Stimulated activated CD8-positive, alpha-beta memory T cell treated with anti-CD3 and anti-CD28 coated beads, Interleukin-4, amount 100 ng/mL, for 1 hour (primary cell): ENCODE measurements around the gene SMAP2.
A peak's percentile ranks its signal among the peaks of the same experiment; 100 is the strongest.
"Not testable (repeated sequence)": the region's sequence is repeated elsewhere in the genome, so short reads cannot be mapped to it uniquely, and the experiment has no call there.

Experiments
- DNase-seq, 2 donors: peaks; one replicate each; pipeline ENCODE4 v3.0.0-alpha.2; 2020; ENCODE audit warnings: low read depth in 2 of 2, low spot score in 1 of 2

SMAP2 gene

DNA sequence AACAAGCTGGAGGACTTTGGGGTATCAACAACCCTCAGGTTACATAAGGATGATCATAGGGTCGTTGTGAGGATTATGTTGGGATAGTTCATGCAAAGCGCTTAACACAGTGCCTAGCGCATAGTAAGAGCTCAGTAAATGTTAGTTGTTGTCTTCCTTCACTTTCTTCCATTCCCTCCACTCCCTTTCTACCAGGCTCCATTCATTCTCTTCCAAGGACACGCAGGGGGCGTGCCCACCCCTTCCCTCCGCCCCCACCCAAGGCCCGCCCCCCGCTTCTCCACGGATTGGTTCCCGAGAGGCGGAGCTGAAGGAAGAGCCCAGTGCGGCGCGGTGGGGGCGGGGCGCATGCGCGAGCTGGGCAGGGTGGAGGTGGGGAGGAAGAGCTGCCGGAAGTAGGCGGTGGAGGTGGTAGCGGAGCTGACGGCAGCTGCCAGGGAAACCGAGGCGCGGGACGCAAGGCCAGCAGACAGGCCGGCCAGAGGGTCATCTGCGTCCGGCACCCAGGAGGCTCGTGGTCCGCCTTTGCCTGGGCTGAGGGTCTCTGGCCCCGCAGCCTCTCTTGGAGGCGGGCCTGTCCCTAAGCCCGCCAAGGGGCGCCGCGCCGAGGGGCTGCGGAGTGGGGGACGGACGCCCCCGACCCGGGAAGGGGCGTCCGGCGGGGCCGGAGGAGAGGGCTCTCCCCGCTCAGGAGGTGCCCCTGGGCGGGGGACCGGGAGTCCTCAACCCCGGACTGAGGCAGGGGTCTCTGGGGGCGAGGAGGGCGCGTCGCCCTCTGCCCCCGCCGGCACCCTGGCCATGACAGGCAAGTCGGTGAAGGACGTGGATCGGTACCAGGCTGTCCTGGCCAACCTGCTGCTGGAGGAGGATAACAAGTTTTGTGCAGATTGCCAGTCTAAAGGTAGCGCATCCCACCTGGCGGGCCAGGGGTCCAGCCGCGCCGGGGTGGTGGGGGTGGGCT is at the start of gene SMAP2:
SMAP2 (plus strand) TSS at position 405 of the 961 bp plus-strand sequence; CDS start at position 799, 394 bp downstream.
- peak; percentile 91 to 93 for DNase-seq

DNA sequence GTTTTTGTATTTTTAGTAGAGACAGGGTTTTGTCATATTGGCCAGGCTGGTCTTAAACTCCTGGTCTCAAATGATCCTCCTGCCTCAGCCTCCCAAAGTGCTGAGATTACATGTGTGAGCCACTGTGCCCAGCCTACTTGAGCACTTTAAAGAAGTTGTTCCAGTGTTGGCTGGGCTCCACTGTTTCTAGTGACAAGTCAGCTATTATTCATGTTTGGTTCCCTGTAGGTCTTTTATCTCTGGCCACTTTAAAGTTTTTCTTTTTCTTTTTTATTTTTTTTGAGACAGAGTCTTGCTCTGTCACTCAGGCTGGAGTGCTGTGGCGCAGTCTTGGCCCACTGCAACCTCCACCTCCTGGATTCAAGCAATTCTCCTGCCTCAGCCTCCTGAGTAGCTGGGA is 42.1 kb upstream of the SMAP2 start:
- DNase-seq: not testable (repeated sequence)

DNA sequence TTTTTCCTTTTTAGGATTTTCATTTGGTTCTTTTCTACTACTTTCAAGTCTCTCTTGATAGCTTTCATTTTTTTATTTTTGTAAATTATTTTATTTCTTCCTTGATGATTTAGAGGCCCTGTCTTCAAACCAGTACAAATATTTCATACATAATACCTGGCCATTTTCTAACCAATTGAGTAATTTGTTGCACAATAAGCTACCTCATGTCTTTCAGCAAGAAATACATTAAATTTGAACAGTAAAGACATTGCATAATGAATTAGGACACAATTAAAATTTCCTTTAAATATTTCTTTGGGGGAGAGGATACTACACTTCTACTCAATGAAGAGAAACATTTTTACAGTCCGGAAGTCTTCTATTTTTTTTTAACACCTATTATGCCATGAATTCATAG is 40.8 kb upstream of the SMAP2 start:
- no peak for DNase-seq

DNA sequence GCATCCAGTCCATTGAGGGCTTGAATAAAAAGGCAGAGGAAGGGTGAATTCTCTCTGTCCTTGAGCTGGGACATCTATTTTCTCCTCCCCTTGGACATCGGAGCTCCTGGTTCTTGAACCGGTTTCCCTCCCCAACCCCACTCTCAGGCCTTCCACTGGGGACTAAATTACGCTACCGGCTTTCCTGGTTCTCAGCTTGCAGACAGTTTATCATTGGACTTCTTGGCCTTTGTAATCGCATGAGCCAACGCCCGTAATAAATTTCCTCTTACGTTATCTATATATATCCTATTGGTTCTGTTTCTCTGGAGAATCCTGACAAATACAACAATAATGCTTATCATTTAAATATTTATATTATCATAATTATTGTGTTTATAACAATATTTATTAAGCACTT is 36.1 kb upstream of the SMAP2 start:
- DNase-seq: no peak

DNA sequence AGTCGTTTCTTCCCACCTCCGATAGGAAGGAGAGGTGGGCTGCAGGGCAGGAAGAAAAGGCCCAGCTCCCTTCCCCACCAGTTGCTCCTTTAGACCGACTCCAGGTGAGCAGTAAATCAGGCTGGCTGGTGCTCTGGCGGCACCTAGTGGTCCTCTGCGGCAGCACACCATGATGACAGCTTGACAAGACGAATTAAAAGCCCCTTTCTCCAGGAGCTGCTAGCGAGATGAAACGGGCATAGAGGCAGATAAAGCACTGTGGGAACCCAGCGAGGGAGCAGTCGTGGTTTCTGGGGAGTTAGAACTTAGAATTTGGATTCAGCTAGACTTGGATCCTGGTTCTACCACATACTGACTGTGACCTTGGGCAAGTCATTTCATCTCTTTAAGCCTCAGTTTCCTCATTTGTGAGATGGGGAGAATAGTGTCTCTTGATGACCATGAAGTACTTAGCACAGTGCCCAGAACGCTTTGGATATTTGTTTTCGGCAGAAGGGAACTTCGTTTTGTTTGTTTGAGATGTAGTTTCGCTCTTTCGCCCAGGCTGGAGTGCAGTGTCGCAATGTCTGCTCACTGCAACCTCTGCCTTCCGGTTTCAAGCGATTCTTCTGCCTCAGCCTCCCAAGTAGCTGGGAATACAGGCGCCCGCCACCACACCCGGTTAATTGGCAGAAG is 34.6 kb upstream of the SMAP2 start:
- peak; percentile 76 to 79 for DNase-seq

GRCh38 chr1:40339420-40340323 is 33.9 kb upstream of the SMAP2 start:
- no peak for DNase-seq

DNA sequence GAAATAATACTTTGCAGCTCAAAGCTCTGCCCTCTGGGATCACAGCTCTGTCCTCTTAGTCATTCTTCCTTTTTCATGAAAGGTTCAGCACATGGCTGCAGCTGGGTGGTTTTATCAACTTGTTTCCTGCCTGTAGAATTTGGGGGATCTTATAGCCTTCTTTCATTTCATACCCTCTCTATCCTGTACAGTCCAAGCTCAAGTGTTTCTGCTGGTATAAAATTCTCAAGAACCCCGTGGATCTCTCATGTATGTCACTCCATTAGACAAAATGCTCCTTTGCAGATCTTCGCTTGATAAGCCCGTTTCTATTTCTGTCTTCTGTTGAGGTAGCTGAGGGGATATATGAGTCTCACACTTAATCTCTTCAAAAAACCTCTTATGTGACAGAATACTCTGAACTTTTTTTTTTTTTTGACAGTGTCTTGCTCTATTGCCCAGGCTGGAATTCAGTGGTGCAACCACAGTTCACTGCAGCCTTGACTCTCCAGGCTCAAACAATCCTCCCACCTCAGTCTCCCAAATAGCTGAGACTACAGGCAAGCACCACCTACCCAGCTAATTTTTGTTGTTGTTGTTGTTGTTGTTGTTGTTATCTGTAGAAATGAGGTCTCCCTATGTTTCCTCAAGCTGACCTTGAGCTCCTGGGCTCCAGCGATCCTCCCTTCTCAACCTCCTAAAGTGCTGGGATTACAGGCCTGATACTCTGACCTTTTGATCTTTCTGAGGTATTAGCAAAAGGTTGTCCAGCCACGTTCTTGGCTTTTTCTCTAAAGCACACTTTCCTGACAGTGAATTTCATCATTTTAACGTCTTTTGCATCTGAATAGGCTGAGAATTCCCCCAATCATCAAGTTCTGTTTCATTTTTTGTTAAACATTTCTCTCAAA is 31.8 kb upstream of the SMAP2 start:
- DNase-seq: no peak

GRCh38 chr1:40342381-40342717 is 31.2 kb upstream of the SMAP2 start:
- not testable (repeated sequence) for DNase-seq

DNA sequence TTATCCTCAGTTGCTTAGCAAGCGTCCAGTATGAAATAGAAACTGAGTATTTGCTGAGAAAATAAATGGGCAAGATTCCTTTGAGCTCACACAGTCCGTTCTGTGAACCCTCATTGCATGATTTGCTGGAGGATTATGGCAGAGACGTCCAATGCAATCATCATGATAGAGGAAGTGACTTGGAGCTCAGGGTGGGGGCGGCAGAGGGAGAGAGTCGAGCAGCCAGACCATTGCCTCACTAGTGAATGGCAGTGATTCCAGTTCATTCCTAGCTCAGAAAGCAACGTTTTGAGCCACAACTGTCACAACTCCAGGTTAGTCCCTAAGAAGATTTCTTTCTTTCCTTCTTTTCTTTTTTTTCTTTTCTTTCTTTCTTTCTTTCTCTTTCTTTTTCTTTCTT is 28.9 kb upstream of the SMAP2 start:
- no peak for DNase-seq

GRCh38 chr1:40350391-40350790 is 23.1 kb upstream of the SMAP2 start:
- DNase-seq: no peak

DNA sequence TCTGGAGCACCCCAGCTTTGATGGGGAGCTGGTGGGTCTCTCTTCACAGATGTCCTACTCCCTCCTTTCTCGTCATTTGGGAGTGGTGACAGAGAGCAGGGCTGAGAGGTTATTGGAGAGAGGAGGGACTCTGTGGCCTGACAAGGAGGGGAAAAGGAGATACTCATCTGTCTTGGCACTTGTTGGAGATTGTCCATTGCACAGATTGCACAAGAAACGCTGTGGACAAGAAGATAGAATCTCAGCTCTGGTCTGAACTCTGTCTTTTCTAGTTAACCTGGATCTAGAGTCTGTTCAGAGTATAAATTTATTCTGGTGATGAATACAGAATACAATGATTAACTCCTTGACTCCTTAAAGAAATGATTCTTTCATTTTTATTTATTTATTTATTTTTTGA is 22.4 kb upstream of the SMAP2 start:
- DNase-seq: no peak

DNA sequence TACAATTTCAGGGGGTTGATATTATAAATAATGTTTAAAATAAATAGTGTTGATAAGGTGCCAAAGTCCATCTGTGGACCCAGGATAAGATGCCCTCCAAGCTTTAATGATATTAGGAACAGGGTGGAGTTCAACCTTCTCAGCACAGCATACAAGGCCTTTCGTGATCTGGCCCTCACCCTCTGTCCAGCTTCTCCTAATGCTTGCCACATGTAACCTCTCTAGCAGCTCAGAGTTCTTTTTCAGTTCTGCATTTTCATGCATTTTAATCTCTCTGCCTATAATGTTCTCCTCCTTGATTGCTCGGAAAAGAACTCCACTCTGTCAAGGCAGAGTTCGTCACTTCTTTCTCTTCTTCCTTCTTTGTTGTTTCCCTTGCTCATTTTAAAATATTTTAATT is 21.4 kb upstream of the SMAP2 start:
- DNase-seq: no peak

DNA sequence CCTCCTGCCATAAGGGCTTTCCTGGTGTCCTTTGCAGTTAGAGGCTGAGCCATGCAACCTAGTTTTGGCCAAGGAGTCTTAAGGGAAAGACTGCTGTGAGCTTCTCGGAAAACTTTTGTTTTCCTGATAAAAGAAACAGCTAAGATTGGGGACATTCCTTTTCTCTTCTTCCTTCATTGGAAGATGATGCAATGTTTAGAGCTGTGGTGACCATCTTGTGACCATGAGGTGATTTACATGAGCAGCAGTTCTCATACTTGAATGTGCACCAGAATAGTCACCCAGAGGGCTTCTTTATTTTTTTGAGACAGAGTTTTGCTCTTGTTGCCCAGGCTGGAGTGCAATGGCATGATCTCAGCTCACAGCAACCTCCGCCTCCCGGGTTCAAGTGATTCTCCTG is 20.4 kb upstream of the SMAP2 start:
- DNase-seq: no peak

DNA sequence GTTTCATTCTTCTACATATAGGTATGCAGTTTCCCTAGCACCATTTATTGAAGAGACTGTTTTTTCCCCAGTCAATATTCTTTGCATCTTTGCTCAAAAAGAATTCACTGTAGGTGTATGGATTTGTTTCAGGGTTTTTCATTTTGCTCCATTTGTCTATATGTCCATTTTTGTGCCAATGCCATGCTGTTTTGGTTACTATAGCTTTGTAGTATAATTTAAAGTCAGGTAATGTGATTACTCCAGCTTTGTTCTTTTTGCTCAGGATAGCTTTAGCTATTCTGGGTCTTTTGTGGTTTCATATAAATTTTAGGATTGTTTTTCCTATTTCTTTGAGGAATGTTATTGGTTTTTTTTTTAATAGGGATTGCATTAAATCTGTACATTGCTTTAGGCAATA is 15.9 kb upstream of the SMAP2 start:
- DNase-seq: no peak

- DNase-seq: no peak
Observed at GRCh38 chr1:40360631-40361030, 12.9 kb upstream of the SMAP2 start.

GRCh38 chr1:40361201-40361600 is 12.3 kb upstream of the SMAP2 start:
- DNase-seq: no peak

GRCh38 chr1:40361637-40362036 is 11.9 kb upstream of the SMAP2 start:
- DNase-seq: no peak

DNA sequence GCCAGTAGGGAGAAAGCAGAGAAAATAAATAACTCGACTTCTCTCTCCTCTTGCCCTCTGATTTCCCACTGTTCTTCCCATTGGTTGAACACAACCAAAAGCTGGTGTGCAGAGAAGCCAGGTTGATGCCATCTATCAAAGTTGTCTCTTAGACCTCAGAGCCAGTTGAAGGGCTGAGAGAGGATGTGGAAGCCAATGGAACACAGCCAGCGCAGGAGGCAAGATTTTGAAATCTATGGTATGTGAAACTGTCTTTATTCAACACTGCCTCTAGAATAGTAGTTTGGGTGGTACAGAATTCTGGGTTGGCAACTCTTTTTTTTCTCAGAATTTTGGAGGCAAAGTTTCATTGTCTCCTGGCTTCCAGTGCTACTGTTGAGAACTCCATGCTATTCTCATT is 11.3 kb upstream of the SMAP2 start:
- no peak for DNase-seq

DNA sequence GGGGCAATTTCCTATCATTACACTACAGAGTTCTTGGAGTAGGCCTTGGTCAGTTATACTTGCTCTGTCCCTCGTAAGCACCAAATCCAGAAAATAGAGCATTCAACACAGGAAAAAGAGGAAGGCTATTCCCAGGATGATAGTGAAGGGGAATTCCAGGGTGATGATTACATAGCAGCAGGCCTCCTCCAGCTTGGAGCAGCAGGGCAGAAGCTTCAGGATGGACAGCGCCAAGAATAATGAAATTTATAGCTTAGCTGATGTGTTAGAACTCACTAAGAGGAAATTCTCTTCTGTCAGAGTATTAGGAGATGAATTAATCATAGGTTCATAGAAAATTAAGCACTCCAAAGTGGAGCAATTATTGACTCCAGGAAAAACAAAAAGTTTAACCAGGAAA is 10.8 kb upstream of the SMAP2 start:
- DNase-seq: no peak

- no peak for DNase-seq
Observed at GRCh38 chr1:40363721-40364120, 9.8 kb upstream of the SMAP2 start.
